ENCODE results near the gene BTBD9.

GRCh38 chr6:38578075-38578474, 61.7 kb downstream of the BTBD9 start:
- no peak for TF ChIP-seq POLR2A (IDR thresholded peaks at IDR 0.05)
- no peak for TF ChIP-seq POLR2AphosphoS5 (IDR thresholded peaks at IDR 0.05)
- TF ChIP-seq CTCF (IDR thresholded peaks at IDR 0.05), result no peak
